CD4-positive, alpha-beta memory T cell (primary cell): ENCODE measurements around the gene ADGRD1. TPM values are rescaled to one million over a fixed set of nuclear protein-coding genes. Genes with fewer than 3 reads are reported as not detected.

ENCODE experiments used
- CTCF ChIA-PET: fragments of 350-600 bp; sonication (Branson Sonifier 250); formaldehyde crosslinking; loops from one replicate; lab custom pipeline; 2021; ENCODE audit warnings: inconsistent platforms; ENCODE audit not compliant: partially characterized antibody; lab: Charles Lee
- POLR2A ChIA-PET: fragments of 350-600 bp; sonication (Branson Sonifier 250); formaldehyde crosslinking; loops from one replicate; lab custom pipeline; 2021; ENCODE audit not compliant: partially characterized antibody; lab: Charles Lee
- DNase-seq, 5 donors: peaks; one replicate each; pipeline versions ENCODE4 v3.0.0 to v3.0.0-alpha.2; 2020 to 2022; ENCODE audit warnings: mixed read lengths in 1 of 5
- H3K27ac ChIP-seq: one replicate; pipeline ENCODE4 v1.7.0; 2013; ENCODE audit warnings: low read depth, low read length
- H3K27me3 ChIP-seq: 2 replicates; pipeline ENCODE4 v1.7.0; 2013; ENCODE audit warnings: mild to moderate bottlenecking, low read length, moderate library complexity; ENCODE audit not compliant: insufficient read depth
- H3K36me3 ChIP-seq: 2 replicates; pipeline ENCODE4 v1.7.0; 2013; ENCODE audit warnings: mild to moderate bottlenecking, low read length, moderate library complexity; ENCODE audit not compliant: insufficient read depth
- H3K4me1 ChIP-seq: 2 replicates; pipeline ENCODE4 v1.7.0; 2013; ENCODE audit warnings: mild to moderate bottlenecking, low read length, moderate library complexity; ENCODE audit not compliant: insufficient read depth
- H3K4me3 ChIP-seq, 2 donors: one replicate each; pipeline ENCODE4 v1.7.0; 2013; ENCODE audit warnings: low read length in 2 of 2, mild to moderate bottlenecking in 1 of 2
- H3K9me3 ChIP-seq, 2 donors: one replicate each; pipeline ENCODE4 v1.7.0; 2013; ENCODE audit warnings: low read length in 2 of 2, control low read depth in 1 of 2; ENCODE audit not compliant: control insufficient read depth in 1 of 2
- H3K27ac Mint-ChIP-seq, 7 donors: one replicate each; pipeline ENCODE4 v1.8.0; 2020 to 2021; ENCODE audit warnings: mixed read lengths in 7 of 7, mild to moderate bottlenecking in 6 of 7, inconsistent platforms in 3 of 7, moderate library complexity in 3 of 7
- H3K27me3 Mint-ChIP-seq, 2 donors: one replicate each; pipeline ENCODE4 v1.8.0; 2020 to 2021; ENCODE audit warnings: mixed read lengths in 2 of 2
- H3K36me3 Mint-ChIP-seq, 2 donors: one replicate each; pipeline ENCODE4 v1.8.0; 2020 to 2021; ENCODE audit warnings: mixed read lengths in 2 of 2, inconsistent platforms in 1 of 2, mild to moderate bottlenecking in 1 of 2
- H3K4me1 Mint-ChIP-seq, 4 donors: one replicate each; pipeline ENCODE4 v1.8.0; 2020 to 2021; ENCODE audit warnings: mixed read lengths in 4 of 4, mild to moderate bottlenecking in 1 of 4
- H3K4me3 Mint-ChIP-seq, 8 donors: one replicate each; pipeline ENCODE4 v1.8.0; 2020 to 2021; ENCODE audit warnings: mixed read lengths in 8 of 8, mild to moderate bottlenecking in 7 of 8, moderate library complexity in 6 of 8, inconsistent platforms in 3 of 8
- H3K9me3 Mint-ChIP-seq, 8 donors: one replicate each; pipeline ENCODE4 v1.8.0; 2020 to 2021; ENCODE audit warnings: mixed read lengths in 8 of 8, mild to moderate bottlenecking in 5 of 8, inconsistent platforms in 3 of 8, moderate library complexity in 1 of 8
- intact Hi-C: fragments of 100-400 bp; cut with micrococcal nuclease; formaldehyde crosslinking; loops from one replicate; pipeline ENCODE4 v1.15.1; 2023
- polyA plus RNA-seq, 2 donors: library from polyadenylated mRNA; unstranded; fragments of 300-500 nt; fragmentation: Illumina TruSeq; gene quantifications; one replicate each; pipeline ENCODE4 v1.2.3, GENCODE V29; 2021
- total RNA-seq, 2 experiments: library from RNA; stranded (reverse); gene quantifications; one replicate each; pipeline ENCODE4 v1.2.3, GENCODE V29; 2021

Gene ADGRD1
- total and polyA plus RNA-seq, 4 experiments from 2014 or later, result not detected

DNA sequence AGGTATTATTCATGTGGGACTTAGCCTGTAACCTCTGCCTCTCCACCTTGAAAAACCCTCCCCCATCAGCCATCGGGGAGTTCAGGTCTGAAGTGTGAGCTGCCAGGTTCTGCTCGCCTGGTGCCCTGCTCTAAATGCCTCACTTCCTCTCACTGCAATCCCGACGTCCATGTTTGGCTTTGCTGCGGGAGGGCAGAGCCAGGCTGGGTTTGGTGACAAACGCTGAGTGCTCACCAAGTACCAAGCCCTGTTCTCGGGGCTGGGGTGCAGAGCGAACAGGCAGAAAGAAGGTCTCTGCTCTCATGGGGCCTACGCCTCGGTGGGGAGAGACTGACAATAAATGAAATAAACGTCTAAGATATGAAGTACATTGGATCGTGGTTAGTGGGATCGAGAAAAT, 2.1 kb upstream of the ADGRD1 start:
- ChIA-PET CTCF (no interaction called here), POLR2A (no interaction called here)
- peaks cover 17 to 18% of the 10 kb centered on the region in 2 donors for H3K27me3 Mint-ChIP-seq
- H3K36me3 Mint-ChIP-seq, result no peaks in the 10 kb centered on the region
- Histone ChIP-seq H3K4me1 (no peaks in the 10 kb centered on the region), H3K9me3 (no peaks in the 10 kb centered on the region), H3K27me3 (no peaks in the 10 kb centered on the region), H3K27ac (no peak overlapping the region), H3K36me3 (no peaks in the 10 kb centered on the region), H3K4me3 (no peak overlapping the region)
- no peak for DNase-seq
- no peak overlapping the region for H3K4me3 Mint-ChIP-seq
- intact Hi-C loops, result no loop called here
- H3K4me1 Mint-ChIP-seq, result peaks cover 0 to 6% (median 1%) of the 10 kb centered on the region in 4 donors
- peaks cover 0 to 5% (median 0%) of the 10 kb centered on the region in 8 donors for H3K9me3 Mint-ChIP-seq
- no peak overlapping the region for H3K27ac Mint-ChIP-seq

DNA sequence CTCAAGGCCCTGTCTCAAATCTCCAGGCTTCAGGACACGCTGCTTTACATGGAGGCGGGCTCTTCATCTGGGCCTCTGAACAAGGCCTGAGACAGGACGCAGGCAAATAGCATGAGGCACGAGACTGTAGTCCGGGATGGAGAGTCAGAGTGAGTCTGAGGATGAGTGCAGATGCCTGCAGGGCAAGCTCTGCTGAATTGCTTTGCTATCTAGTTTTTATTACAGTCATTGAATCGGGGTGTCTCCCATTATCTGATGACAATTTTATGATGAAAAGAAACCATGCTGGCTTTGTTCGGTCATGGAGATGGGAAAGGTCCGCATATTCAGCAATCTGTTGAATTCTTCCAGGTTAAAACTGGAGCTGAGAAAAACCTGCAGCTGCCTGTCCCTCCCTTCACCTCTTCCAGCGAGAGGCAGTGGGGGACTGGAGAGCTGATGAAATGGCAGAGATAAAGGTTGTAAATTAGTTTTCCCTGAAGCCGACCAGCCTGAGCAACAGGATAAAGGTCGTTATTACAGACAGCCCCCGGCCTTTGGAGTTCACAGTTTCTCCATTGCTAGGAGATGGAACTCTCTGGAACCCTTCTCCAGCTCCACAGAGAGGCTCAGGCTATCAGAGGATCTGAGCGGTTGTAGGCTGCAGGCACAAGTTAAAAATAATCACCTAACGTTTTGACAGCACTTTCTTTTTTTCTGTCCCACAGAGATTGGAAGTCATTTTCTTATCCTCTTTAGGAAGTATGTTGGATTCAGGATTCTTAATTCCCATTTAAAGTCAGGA, 1.3 kb upstream of the ADGRD1 start:
- H3K36me3 ChIP-seq, result no peaks in the 10 kb centered on the region
- no peak overlapping the region for H3K27ac ChIP-seq
- H3K9me3 ChIP-seq, result no peaks in the 10 kb centered on the region
- intact Hi-C loops, result no loop called here
- no peak overlapping the region for H3K4me3 ChIP-seq
- POLR2A ChIA-PET, result no interaction called here
- H3K4me1 Mint-ChIP-seq, result peaks cover 0 to 6% (median 1%) of the 10 kb centered on the region in 4 donors
- no peak overlapping the region for H3K27ac Mint-ChIP-seq
- CTCF ChIA-PET, result no interaction called here
- H3K36me3 Mint-ChIP-seq, result no peaks in the 10 kb centered on the region
- no peak overlapping the region for H3K4me3 Mint-ChIP-seq
- H3K9me3 Mint-ChIP-seq, result no peaks in the 10 kb centered on the region
- no peaks in the 10 kb centered on the region for H3K27me3 ChIP-seq
- no peak for DNase-seq
- H3K4me1 ChIP-seq, result no peaks in the 10 kb centered on the region
- H3K27me3 Mint-ChIP-seq, result peaks cover 11 to 18% of the 10 kb centered on the region in 2 donors

DNA sequence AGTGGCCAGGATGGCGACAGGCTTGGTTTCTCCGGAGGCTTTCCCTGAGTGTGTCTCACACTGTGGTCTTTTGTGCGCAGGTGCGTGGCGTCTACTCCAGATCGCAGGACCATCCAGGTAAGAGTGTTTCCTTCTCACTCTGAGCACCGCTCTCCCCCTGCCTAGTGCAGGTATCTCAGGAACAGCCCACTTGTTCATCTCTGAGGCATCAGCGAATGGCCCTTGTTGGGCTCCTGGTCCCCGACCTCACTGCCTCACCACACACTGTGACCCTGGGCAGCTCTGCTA, 781 bp downstream of the ADGRD1 start:
- H3K9me3 ChIP-seq, result no peaks in the 10 kb centered on the region
- intact Hi-C loops, result no loop called here
- Mint-ChIP-seq H3K36me3 (no peaks in the 10 kb centered on the region), H3K27me3 (peaks cover 10 to 16% of the 10 kb centered on the region in 2 donors), H3K4me1 (peaks cover 0 to 6% (median 1%) of the 10 kb centered on the region in 4 donors), H3K9me3 (no peaks in the 10 kb centered on the region), H3K27ac (no peak overlapping the region), H3K4me3 (no peak overlapping the region)
- POLR2A ChIA-PET, result no interaction called here
- no peaks in the 10 kb centered on the region for H3K36me3 ChIP-seq
- CTCF ChIA-PET, result no interaction called here
- no peaks in the 10 kb centered on the region for H3K27me3 ChIP-seq
- no peaks in the 10 kb centered on the region for H3K4me1 ChIP-seq
- no peak for DNase-seq
- H3K27ac ChIP-seq, result no peak overlapping the region
- H3K4me3 ChIP-seq, result no peak overlapping the region

DNA sequence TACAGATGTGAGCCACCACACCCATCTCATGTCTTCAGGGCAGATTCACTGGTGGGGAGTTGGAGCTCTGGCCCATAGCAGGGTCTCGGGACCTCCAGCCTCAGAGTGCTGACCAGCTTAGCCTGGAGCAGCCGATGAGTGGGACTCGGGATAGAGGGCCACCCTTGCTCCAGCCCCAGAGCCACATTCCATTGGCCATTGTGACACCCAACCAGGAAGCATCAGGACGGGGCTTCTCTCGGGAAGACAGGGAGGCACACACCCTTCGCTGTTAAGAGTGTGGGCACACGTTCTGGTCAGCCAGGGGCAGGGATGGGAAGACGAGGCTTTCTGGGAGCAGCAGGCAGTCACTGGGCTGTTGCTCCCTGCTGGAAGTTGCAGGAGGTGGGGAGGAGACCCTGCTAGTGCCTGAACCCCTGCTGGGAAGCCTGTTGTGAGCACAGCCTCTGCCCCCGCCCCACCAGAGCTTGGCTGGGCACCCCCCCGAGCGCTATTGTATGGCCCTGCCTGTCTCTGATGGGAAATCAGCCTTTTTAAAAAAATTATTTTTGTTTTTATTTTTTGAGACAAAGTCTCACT, 1.6 kb downstream of the ADGRD1 start:
- Mint-ChIP-seq H3K27ac (no peak overlapping the region), H3K36me3 (no peaks in the 10 kb centered on the region), H3K27me3 (peaks cover 10 to 11% of the 10 kb centered on the region in 2 donors), H3K9me3 (no peaks in the 10 kb centered on the region), H3K4me3 (no peak overlapping the region), H3K4me1 (peaks cover 0 to 6% (median 1%) of the 10 kb centered on the region in 4 donors)
- H3K9me3 ChIP-seq, result no peaks in the 10 kb centered on the region
- no peaks in the 10 kb centered on the region for H3K36me3 ChIP-seq
- ChIA-PET POLR2A (no interaction called here), CTCF (no interaction called here)
- no peaks in the 10 kb centered on the region for H3K27me3 ChIP-seq
- no peak overlapping the region for H3K4me3 ChIP-seq
- no peak overlapping the region for H3K27ac ChIP-seq
- DNase-seq, result no peak
- intact Hi-C loops, result no loop called here
- H3K4me1 ChIP-seq, result no peaks in the 10 kb centered on the region

DNA sequence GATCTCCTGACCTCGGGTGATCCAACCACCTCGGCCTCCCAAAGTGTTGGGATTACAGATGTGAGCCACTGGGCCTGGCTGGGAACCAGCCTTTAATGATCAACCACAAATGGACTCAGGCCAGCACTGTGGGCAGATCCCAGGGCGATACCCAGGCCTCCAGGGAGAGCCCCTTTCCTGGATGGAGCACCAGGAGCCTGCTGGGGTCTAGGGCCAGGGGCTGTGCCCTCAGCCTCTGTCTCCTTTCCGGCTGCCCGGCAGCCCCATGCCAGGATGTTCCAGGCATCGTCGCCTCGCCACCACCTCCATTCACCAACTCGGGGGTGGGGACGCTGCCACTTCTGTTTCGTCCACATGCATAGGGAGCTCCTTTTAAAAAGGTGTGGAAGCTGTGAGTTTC, 2.3 kb downstream of the ADGRD1 start:
- Histone ChIP-seq H3K4me1 (no peaks in the 10 kb centered on the region), H3K4me3 (no peak overlapping the region), H3K36me3 (no peaks in the 10 kb centered on the region), H3K27ac (no peak overlapping the region), H3K9me3 (no peaks in the 10 kb centered on the region), H3K27me3 (no peaks in the 10 kb centered on the region)
- no peak for DNase-seq
- ChIA-PET POLR2A (no interaction called here), CTCF (no interaction called here)
- intact Hi-C loops, result no loop called here
- Mint-ChIP-seq H3K4me3 (no peak overlapping the region), H3K27ac (no peak overlapping the region), H3K27me3 (peaks cover 15 to 16% of the 10 kb centered on the region in 2 donors), H3K36me3 (no peaks in the 10 kb centered on the region), H3K4me1 (peaks cover 0 to 6% (median 1%) of the 10 kb centered on the region in 4 donors), H3K9me3 (no peaks in the 10 kb centered on the region)

DNA sequence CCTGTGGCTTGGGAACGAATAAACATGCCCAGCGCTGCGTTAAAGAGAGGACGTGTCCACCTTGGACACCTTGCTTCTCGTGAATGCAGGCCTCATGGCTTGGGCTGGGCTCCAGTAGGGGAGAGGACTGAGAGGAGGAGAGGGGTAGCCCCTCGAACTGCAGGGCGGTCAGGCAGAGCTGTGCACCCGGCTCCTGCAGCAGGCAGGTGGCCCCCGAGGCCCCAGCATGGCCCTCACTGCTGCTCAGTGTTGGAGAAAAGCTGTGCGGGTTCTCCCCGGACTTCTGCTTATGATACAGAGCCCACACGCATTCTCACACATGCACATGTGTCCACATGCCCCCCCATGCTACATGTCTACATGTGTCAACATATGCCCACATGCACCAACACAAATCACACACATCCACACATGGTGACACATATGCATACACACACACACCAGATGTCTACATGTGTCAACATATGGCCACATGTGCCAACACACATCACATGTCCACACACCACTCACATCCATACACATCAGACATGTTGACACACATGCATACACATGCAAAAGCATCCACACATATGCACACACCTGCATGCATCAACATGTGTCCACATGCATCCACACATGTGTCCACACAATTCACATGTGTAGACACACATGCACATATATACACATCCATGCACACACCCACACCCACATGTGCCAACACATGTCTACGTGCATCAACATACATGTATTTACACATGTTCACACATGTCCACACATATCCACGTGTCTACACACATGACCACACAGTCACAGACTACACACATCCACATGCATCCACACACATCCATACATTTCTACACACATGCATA, 3.0 kb downstream of the ADGRD1 start:
- intact Hi-C loops, result no loop called here
- Mint-ChIP-seq H3K4me3 (no peak overlapping the region), H3K27me3 (peaks cover 14 to 15% of the 10 kb centered on the region in 2 donors), H3K9me3 (no peaks in the 10 kb centered on the region), H3K36me3 (no peaks in the 10 kb centered on the region), H3K27ac (no peak overlapping the region), H3K4me1 (peaks cover 0 to 6% (median 1%) of the 10 kb centered on the region in 4 donors)
- CTCF ChIA-PET, result no interaction called here
- H3K36me3 ChIP-seq, result no peaks in the 10 kb centered on the region
- no peak overlapping the region for H3K27ac ChIP-seq
- H3K27me3 ChIP-seq, result no peaks in the 10 kb centered on the region
- H3K9me3 ChIP-seq, result no peaks in the 10 kb centered on the region
- H3K4me3 ChIP-seq, result no peak overlapping the region
- H3K4me1 ChIP-seq, result no peaks in the 10 kb centered on the region
- no peak for DNase-seq
- POLR2A ChIA-PET, result no interaction called here

DNA sequence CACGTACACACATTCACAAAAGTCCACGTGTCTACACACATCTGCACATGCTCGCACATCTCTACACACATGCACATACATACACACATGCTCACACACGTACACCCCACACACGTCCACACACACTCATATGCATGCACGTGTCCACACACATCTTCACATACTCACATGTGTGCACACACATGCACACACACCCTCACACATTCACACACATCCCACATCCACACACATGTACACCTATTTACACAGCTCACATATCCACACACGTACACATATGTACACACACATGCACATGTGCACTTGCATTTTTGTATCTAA, 3.6 kb downstream of the ADGRD1 start:
- H3K9me3 Mint-ChIP-seq, result no peaks in the 10 kb centered on the region
- peaks cover 9 to 19% of the 10 kb centered on the region in 2 donors for H3K27me3 Mint-ChIP-seq
- H3K36me3 Mint-ChIP-seq, result no peaks in the 10 kb centered on the region
- Histone ChIP-seq H3K27ac (no peak overlapping the region), H3K9me3 (no peaks in the 10 kb centered on the region), H3K4me1 (no peaks in the 10 kb centered on the region), H3K4me3 (no peak overlapping the region), H3K27me3 (no peaks in the 10 kb centered on the region), H3K36me3 (no peaks in the 10 kb centered on the region)
- DNase-seq, result no peak
- POLR2A ChIA-PET, result no interaction called here
- peaks cover 0 to 6% (median 1%) of the 10 kb centered on the region in 4 donors for H3K4me1 Mint-ChIP-seq
- CTCF ChIA-PET, result no interaction called here
- no peak overlapping the region for H3K4me3 Mint-ChIP-seq
- no peak overlapping the region for H3K27ac Mint-ChIP-seq
- intact Hi-C loops, result no loop called here
